Fibroblast of skin of abdomen (primary cell): ENCODE measurements around the gene FXYD4.
"Not testable (repeated sequence)": the region's sequence is repeated elsewhere in the genome, so short reads cannot be mapped to it uniquely, and the experiment has no call there.

Source experiments
- DNase-seq: peaks from one replicate; pipeline ENCODE4 v3.0.0-alpha.2; 2013

The FXYD4 gene

DNA sequence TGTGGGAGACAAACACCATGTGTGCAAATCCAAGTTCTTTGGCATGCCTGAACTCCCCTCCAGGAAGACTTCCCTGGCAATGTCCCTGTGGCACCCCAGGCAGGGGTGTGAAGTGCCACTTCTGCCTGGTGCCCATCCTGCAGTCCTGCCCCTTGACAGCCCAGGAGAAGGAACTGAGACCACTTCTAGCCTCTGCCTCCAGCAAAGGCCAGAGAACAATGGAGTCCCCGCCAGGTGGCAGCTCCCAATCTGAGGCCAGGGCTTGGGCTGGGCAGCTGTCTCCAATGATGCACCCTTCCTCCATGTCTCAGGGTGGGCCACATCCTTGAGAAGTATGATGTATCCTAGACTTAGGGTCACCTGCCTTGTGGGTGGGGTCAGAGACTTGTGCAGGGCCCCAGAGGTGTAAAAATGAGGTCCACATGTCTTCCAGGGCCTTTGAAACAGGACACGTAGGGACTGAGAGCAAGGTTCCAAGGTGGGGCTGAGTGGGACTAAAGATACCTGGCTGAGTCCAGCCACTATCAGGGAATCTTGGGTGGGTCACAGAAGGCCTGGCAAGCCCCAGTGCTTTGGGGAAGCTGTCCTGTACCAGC is 5.5 kb downstream of the FXYD4 start:
- no peak for DNase-seq

GRCh38 chr10:43377424-43377883 is 6.0 kb downstream of the FXYD4 start:
- no peak for DNase-seq

DNA sequence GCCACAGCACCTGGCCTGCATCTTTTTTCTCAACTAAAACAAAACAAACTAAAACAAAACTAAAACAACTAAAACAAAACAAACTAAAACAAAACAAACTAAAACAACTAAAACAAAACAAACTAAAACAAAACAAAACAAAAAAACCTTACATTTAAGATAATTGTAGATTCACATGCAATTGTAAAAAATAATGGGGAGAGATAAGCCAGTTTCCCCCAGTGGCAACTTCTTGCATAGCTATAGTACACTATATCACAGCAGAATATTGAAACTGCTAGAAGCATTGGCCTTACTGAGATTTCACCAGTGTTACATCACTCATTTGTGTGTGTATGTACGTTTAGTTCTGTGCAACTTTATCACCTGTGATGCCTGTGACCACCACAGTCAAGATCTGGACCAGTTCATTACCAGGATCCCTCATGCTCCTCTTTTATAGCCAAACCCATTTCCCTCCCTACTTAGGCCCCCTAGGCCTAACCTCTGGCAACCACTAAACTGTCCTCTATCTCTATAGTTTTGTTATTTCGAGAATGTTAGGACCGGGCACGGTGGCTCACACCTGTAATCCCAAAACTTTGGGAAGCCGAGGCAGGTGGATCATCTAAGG is 9.3 kb downstream of the FXYD4 start:
- peak; percentile 69 for DNase-seq

DNA sequence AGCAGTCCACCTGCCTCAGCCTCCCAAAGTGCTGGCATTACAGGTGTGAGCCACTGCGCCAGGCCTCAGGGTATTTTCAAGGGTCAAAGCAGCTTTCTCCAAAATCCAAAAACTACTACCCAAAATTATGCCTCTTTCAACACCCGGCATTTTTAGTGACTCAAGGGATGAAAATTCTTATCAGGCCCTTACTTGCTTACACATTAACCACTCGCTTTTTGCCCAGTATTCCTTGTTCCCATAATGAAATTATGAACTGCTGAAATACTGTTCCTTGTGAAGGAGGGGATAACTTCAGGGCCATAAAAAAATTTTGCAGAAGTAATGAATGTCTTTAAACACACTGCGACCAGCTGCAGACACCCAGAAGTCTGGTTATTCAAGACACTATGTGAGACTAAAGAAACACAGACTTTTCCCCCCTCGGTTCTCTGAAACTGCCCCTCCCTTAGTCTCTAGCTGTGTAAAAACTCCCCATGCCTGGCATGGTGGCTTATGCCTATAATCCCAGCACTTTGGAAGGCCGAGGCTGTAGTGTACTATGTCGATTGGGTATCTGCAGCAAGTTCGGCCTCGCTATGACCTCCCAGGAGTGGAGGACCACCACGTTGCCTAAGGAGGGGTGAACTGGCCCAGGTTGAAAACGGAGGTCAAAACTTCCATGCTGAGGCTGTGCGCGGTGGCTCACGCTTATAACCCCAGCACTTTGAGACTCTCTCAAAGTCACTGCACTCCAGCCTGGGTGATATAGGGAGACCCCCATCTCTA is 12.0 kb downstream of the FXYD4 start:
- no peak for DNase-seq

GRCh38 chr10:43384252-43385221 is 13.1 kb downstream of the FXYD4 start:
- DNase-seq: no peak

GRCh38 chr10:43385412-43386004 is 14.1 kb downstream of the FXYD4 start:
- DNase-seq: no peak

DNA sequence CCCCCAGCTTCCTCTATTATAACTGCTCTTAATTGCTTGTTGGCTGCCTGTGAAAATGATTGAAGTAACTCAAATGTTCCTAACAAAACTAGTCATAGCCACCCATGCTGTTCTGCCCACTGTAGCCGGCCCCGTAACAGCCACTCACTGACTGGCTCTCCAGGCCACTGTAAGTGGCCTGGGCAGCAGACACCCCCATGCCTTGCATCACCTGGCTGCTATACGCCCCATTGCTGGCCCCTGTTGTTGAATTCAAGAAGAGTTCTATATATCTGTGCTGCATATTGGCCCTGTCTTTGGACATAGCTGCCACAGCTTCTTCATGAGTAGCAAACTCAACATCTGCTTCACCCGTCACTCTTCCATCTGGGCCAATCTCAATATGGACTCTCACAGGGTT is 15.1 kb downstream of the FXYD4 start:
- no peak for DNase-seq

DNA sequence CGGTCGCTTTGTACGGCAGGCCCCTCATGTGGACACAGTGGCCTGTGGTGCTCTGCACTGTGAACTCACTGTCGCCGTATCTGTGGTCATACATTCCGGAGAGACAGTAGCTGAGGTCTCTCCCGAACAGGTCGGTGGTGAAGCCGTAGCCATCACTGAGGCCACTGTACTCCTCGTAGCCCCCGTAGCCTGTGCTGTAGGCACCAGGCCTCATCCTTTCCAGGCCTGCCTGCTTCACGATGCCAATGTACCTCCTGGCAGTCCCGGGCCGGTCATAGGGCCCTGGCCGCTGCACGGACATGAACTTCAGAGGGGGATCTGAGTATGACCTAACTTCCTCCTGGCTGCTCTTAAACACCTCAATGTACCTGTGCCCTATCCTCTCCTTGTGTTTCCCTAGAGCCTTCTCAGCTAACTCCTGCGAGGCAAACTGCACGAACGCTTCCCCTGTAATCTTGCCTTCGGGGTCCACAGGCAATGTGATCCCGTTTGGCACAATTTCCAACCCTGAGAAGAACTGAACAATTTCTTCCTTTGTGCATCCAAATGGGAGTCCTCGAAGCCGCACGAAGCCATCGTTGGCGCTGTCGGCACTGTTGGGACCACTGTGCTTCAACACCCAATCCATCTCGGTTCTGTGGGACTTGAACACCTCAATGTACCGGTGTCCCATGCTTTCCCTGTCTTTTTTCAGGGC is 15.7 kb downstream of the FXYD4 start:
- DNase-seq: no peak

DNA sequence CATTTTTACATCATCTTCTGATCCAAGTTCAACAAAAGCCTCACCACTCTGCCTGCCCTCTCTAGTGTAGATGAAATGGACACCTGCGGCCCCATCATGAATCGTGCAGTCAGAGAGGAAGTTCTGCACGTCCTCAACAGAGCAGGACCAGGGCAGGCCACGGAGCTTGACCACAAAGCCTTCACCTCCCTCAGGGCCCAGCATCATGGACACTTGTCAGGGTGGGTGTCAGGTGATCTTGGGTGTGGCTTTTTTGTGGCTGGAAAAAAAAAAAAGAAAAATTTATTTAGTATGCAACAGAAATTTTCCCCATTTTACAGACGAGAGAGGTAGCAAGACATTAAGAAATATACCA is 16.2 kb downstream of the FXYD4 start:
- DNase-seq: no peak

DNA sequence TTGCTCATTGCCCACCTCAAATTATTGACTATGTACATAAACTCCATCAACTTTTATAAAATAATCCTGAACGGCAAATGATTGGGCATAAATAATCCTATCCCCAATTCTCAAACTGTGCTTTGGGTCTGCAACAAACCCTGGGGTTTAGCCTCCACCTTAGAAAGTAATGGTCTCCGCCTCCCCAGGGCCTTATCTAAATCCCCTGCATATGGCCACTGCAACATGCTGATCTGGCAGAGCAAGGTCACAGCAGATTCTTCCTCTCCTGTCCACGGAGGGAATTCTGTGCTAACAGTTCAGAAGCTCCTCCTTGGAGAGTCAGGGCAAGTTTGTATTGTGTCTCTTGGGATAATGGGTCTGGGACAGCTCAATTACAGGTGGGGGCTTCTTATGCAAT is 18.4 kb downstream of the FXYD4 start:
- no peak for DNase-seq

DNA sequence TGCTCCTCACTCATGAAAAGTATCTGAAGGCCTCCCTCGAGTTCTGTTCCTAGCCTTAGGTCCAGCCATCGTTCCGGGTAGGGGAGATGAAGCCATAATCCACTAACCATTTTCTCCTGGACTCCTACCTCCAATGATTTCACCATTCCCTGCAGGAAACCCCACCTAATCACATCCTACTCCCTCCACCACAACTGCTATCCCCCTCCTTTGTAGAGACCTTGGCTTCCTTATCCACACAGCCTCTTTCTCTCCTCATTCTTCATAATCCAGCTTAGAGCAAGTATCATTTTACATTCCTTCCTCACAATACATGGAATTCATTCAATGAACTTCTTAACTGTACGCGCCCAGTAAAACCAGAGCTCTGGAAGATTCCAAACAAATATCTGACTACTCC is 18.9 kb downstream of the FXYD4 start:
- no peak for DNase-seq

- peak; percentile 40 for DNase-seq
Observed at GRCh38 chr10:43390759-43391158, 19.3 kb downstream of the FXYD4 start.

DNA sequence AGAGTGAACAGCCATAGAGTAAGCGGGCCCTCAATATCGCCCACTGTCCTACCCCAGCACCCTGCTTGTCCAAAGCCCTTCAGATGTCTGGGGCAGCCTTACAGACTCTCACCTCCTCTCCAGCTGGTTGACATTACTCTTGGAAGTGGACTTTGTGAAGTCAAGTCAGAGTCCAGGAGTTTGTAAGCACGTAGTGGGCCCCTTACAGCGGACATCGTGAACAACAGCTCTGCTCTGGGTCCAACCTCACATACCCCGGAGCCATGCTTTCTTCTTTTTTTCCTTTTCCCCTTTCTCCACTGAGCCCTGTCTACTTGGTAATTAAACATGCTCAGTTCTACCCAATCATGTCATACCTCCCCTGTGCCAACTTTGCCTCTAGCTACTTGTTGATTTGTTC is 20.1 kb downstream of the FXYD4 start:
- no peak for DNase-seq

GRCh38 chr10:43392748-43393147 is 21.3 kb downstream of the FXYD4 start:
- DNase-seq: no peak

- not testable (repeated sequence) for DNase-seq
Observed at GRCh38 chr10:43393186-43393585, 21.8 kb downstream of the FXYD4 start.

GRCh38 chr10:43393606-43394360 is 22.3 kb downstream of the FXYD4 start:
- DNase-seq: no peak

- no peak for DNase-seq
Observed at GRCh38 chr10:43394868-43395267, 23.4 kb downstream of the FXYD4 start.

GRCh38 chr10:43395571-43396060 is 24.2 kb downstream of the FXYD4 start:
- DNase-seq: no peak

- peak; percentile 63 for DNase-seq
Observed at GRCh38 chr10:43396061-43396927, 24.9 kb downstream of the FXYD4 start.
